Ovary (tissue), 3 donors: Measurements from ENCODE around the gene GPD1L.

ENCODE experiments used
- EP300 ChIP-seq: sonication (generic); formaldehyde crosslinking; IDR thresholded peaks from one replicate; pipeline ENCODE4 v1.6.1; 2017; ENCODE audit warnings: antibody characterized with exemption
- POLR2A ChIP-seq: fragments of 450-650 bp; IDR thresholded peaks from one replicate; pipeline ENCODE4 v1.6.1; 2017; ENCODE audit warnings: antibody characterized with exemption, mild to moderate bottlenecking, moderate library complexity
- TF ChIP-seq, protein P1 (sequence below), 3 donors: fragments of 450-650 bp in 2 of 3; fragments of 200-600 bp in 1 of 3; IDR thresholded peaks; one replicate each; pipeline versions ENCODE4 v1.5.1 to v1.8.0; 2016 to 2022; ENCODE audit warnings: antibody characterized with exemption in 3 of 3, mild to moderate bottlenecking in 1 of 3
- donor health status: DM: no; HTN: no; CAD: no.

DNA sequence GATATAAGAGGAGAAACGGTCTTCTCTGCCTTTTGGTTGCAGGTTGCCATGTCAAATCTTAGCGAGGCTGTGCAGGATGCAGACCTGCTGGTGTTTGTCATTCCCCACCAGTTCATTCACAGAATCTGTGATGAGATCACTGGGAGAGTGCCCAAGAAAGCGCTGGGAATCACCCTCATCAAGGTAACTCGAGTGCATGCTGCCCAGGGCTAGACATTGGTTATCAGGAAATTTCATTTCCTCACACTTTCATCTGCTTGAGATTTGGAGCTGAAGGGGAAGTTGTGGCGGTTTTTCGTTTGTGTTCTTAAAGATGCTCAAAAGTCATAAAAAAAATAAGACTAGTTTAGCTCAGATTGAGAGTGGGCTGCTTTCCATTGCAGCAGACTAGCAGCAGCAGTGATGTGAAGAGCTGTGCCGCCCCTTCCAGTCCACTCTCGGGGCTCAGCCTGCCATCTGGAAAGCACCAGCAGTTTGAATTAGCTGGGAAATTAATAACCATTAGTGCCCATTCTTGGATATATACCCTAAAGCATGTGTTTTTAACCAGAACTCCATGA lies 32.2 kb downstream of the GPD1L start:
- TF ChIP-seq, protein P1, sequence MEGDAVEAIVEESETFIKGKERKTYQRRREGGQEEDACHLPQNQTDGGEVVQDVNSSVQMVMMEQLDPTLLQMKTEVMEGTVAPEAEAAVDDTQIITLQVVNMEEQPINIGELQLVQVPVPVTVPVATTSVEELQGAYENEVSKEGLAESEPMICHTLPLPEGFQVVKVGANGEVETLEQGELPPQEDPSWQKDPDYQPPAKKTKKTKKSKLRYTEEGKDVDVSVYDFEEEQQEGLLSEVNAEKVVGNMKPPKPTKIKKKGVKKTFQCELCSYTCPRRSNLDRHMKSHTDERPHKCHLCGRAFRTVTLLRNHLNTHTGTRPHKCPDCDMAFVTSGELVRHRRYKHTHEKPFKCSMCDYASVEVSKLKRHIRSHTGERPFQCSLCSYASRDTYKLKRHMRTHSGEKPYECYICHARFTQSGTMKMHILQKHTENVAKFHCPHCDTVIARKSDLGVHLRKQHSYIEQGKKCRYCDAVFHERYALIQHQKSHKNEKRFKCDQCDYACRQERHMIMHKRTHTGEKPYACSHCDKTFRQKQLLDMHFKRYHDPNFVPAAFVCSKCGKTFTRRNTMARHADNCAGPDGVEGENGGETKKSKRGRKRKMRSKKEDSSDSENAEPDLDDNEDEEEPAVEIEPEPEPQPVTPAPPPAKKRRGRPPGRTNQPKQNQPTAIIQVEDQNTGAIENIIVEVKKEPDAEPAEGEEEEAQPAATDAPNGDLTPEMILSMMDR (IDR thresholded peaks at IDR 0.05) = no peak
- TF ChIP-seq POLR2A = no peak
- no peak for TF ChIP-seq EP300
